Retinal pigment epithelial cell (primary cell): ENCODE measurements around the gene ATP6V1C2.
A peak's percentile ranks its signal among the peaks of the same experiment; 100 is the strongest.

Experiments
- DNase-seq: peaks from one replicate; pipeline ENCODE4 v3.0.0-alpha.2; 2010; ENCODE audit warnings: low read depth
- H3K4me3 ChIP-seq: 2 replicates; pipeline ENCODE4 v1.5.1; 2011; ENCODE audit warnings: mild to moderate bottlenecking, low read length, control low read depth, moderate library complexity
- TF ChIP-seq, protein P1 (sequence below): conservative IDR thresholded peaks from 2 replicates; pipeline ENCODE4 v1.5.1; 2011; ENCODE audit warnings: low read depth, low read length, control low read depth, inconsistent platforms

ATP6V1C2 gene

DNA sequence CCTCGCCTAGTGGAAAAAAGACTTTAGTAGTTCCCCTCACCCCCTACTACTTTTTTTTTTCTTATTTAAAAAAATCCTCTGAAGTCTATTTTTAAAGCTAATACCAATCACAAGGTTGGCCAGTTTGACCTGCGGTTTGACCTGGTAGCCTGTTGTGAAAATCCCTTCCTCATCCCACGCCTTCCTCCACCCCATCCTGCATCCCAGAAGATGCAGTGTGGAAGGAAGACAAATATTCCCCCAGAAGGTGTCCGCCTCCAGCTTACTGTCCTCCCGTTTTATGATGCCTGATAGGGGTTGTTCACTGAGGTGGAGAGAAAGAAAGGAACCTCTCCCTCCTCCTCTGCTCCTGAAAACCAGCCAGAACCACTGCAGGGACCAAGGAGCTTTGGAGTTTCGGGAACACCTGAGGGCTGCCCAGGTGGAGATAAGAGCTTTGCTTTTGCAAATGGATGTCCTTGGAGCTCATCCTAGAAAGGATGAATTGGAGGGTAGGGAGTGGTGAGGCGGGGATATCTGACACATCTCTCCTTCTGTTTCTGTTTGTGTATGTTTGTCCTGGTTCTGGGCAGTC lies 909 bp downstream of the ATP6V1C2 start:
- peak; percentile 23 for DNase-seq
- peak overlapping the region; percentile 79 for H3K4me3 ChIP-seq
- TF ChIP-seq, protein P1, sequence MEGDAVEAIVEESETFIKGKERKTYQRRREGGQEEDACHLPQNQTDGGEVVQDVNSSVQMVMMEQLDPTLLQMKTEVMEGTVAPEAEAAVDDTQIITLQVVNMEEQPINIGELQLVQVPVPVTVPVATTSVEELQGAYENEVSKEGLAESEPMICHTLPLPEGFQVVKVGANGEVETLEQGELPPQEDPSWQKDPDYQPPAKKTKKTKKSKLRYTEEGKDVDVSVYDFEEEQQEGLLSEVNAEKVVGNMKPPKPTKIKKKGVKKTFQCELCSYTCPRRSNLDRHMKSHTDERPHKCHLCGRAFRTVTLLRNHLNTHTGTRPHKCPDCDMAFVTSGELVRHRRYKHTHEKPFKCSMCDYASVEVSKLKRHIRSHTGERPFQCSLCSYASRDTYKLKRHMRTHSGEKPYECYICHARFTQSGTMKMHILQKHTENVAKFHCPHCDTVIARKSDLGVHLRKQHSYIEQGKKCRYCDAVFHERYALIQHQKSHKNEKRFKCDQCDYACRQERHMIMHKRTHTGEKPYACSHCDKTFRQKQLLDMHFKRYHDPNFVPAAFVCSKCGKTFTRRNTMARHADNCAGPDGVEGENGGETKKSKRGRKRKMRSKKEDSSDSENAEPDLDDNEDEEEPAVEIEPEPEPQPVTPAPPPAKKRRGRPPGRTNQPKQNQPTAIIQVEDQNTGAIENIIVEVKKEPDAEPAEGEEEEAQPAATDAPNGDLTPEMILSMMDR: no peak

DNA sequence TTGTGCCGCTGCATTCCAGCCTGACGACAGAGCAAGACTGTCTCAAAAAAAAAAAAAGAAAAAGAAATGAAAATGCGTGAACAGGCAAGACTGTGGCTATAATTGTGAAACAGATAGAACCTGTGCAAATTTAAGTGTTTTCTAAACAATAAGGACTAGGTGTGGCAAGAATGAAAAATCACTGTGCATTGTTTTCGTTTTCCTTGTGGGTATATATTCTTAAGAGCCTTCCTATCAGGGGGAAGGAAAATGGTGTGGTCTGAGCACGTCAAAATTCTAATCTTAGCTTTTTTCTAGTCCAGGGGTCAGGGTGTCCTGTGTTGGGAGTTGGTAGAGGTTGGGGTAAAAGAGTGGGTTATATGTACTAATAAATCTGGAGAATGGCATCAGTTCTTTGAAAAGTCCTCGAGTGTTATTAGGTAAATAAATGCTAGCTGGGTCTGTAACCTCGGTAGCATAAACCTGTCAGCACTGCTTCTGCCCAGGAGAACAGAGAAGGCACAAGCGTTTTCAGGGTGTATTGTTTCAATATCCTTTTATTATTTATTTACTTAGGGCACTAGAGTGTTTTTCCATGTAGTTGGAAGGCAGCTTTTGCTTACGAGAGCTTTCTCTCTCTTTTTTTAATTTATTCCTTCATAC lies 11.6 kb downstream of the ATP6V1C2 start:
- TF ChIP-seq, protein P1: no peak
- no peak for DNase-seq
- no peak overlapping the region for H3K4me3 ChIP-seq

DNA sequence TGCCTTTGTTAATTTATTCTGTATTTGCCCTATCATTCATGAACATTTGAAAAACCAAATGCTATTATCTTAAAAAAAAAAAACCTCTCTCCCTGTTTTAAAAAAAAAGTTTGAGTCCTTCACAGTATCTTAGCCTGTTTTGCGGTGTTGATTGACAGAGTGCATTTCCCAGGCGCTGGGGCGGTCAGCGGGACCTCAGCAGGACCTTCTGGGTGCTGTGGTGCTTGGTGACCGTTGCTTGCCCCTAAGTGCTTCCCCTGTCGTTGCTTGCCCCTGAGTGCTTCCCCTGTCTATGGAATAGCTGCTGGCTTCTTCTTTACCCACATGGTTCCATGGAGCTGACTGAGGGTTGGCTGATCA lies 12.1 kb downstream of the ATP6V1C2 start:
- no peak overlapping the region for H3K4me3 ChIP-seq
- TF ChIP-seq, protein P1: no peak
- no peak for DNase-seq

DNA sequence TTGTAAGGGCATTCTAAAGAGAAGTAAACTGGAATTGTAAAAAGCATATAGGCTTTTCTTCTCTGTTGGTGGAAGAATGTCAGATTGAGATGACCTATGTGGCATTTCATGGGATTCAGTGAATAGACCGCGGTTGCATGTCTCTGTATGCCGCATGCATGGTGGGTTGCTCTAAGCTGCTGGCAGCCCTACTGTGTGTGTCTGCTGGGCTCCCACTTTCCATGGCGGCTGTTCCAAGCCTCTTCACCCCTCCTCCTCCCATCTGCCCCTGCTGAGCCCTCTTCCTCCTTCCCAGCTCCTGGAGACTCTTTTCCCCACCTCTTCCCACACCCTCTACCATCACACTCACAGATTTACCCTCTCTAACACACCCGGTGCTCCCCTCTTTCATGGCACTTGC lies 12.6 kb downstream of the ATP6V1C2 start:
- no peak for DNase-seq
- TF ChIP-seq, protein P1: no peak

DNA sequence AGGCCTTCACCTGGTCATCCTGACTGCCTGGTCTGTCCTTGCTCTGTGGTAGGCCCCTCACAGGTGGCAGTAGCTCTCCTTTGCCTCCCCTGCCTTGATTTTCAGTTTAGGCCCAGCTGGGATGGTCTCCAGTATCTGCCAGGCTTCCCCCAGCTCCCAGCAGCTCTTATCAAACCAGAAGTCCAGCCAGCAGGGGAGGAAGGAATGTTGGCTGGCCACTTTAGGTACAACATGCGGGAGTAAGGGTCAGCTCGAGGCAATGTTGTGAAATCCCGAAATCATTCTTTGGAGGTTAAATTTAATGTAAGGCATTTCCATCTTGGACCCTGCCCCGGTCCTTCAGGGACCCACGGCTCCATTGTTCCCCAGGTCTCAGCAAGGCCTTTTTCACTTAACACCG lies 16.8 kb downstream of the ATP6V1C2 start:
- no peak overlapping the region for H3K4me3 ChIP-seq
- TF ChIP-seq, protein P1: no peak
- DNase-seq: no peak

More for the DNA sequence above, 12.6 kb downstream of the ATP6V1C2 start:
- H3K4me3 ChIP-seq: no peak overlapping the region

DNA sequence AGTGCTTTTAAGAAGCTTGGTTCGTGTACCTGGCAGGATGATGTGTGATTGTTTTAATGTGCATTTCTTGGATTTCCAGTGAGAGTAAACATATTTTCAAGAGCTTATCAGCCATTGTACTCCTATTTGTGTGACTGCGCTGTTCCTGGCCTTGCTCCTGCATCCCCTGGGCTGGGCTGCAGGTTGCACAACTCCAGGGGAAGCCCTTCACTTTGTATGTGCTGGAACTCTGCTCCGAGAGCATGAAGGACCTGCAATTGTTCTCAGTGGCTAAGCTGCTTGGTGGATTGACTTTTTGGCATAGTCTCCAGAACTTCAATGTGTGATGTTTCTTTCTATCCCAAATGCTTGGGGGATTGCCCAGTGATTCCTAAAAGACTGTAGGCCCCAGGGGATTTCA lies 18.8 kb downstream of the ATP6V1C2 start:
- H3K4me3 ChIP-seq: no peak overlapping the region
- no peak for DNase-seq
- TF ChIP-seq, protein P1: no peak

DNA sequence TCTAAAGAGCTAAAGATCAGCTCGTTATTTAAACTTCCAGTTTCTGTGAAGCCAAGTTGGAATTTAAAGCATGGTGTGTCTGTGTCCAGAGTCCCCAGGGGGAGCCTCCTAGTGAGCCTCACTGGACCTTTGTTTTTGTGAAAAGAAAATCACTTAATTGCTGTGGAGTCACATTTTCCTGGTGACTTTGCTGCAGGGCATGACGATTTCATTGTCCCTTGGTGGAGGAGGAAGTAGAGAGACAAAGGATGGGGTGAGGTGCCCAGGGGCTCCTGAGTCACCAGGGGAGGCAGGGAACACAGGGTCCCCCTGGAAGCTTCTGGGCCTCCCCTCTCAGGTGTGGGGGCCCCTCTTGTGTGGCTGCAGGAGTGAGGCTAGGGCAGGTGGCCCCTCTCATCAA lies 19.7 kb downstream of the ATP6V1C2 start:
- DNase-seq: no peak
- TF ChIP-seq, protein P1: no peak
- H3K4me3 ChIP-seq: no peak overlapping the region
